Activated T-helper 2 cell treated with anti-CD3 and anti-CD28 coated beads, Interferon-gamma antibody, Interleukin-2, Interleukin-4, amounts not matched to agents 10 μg/mL and 5 μg/mL and 100 μg/mL, durations not matched to agents 14 hours and 24 hours and 36 hours (primary cell): ENCODE data around the gene DOK1. TPM values are rescaled to one million over a fixed set of nuclear protein-coding genes. Genes with fewer than 3 reads are reported as not detected.
A peak's percentile ranks its signal among the peaks of the same experiment; 100 is the strongest.

Source experiments
- DNase-seq: peaks from one replicate; pipeline ENCODE4 v3.0.0; 2021; ENCODE audit warnings: low spot score
- H3K27ac Mint-ChIP-seq: one replicate; pipeline ENCODE4 v1.8.0; 2021; ENCODE audit warnings: mixed read lengths
- H3K27me3 Mint-ChIP-seq: one replicate; pipeline ENCODE4 v1.8.0; 2021; ENCODE audit warnings: low read depth, mixed read lengths
- H3K36me3 Mint-ChIP-seq: one replicate; pipeline ENCODE4 v1.8.0; 2021; ENCODE audit warnings: low read depth, mixed read lengths
- H3K4me1 Mint-ChIP-seq: one replicate; pipeline ENCODE4 v1.8.0; 2021; ENCODE audit warnings: low read depth, mixed read lengths
- H3K4me3 Mint-ChIP-seq: one replicate; pipeline ENCODE4 v1.8.0; 2021; ENCODE audit warnings: low read depth, mild to moderate bottlenecking, moderate library complexity, mixed read lengths
- H3K9me3 Mint-ChIP-seq: one replicate; pipeline ENCODE4 v1.8.0; 2021; ENCODE audit warnings: mixed read lengths
- intact Hi-C: fragments of 100-400 bp; cut with micrococcal nuclease; formaldehyde crosslinking; loops from one replicate; pipeline ENCODE4 v1.15.1; 2023
- total RNA-seq: library from RNA; stranded (reverse); gene quantifications from 2 replicates; pipeline ENCODE4 v1.2.3, GENCODE V29; 2022

DOK1 gene
- total RNA-seq, 1 donor from 2014 or later: 41.4 TPM

GRCh38 chr2:74542978-74543377, 11.5 kb upstream of the DOK1 start:
- no peak overlapping the region for H3K4me3 Mint-ChIP-seq
- no peaks in the 10 kb centered on the region for H3K9me3 Mint-ChIP-seq
- no peaks in the 10 kb centered on the region for H3K36me3 Mint-ChIP-seq
- no peak overlapping the region for H3K27ac Mint-ChIP-seq
- DNase-seq: no peak
- intact Hi-C loops: no loop called here
- H3K4me1 Mint-ChIP-seq: peaks cover 18% of the 10 kb centered on the region
- peaks cover 30% of the 10 kb centered on the region for H3K27me3 Mint-ChIP-seq

GRCh38 chr2:74544634-74545033, 9.9 kb upstream of the DOK1 start:
- H3K36me3 Mint-ChIP-seq: no peaks in the 10 kb centered on the region
- intact Hi-C loops: no loop called here
- no peak for DNase-seq

GRCh38 chr2:74546004-74546403, 8.5 kb upstream of the DOK1 start:
- DNase-seq: no peak
- Mint-ChIP-seq H3K27ac (no peak overlapping the region), H3K9me3 (no peaks in the 10 kb centered on the region), H3K4me1 (peaks cover 28% of the 10 kb centered on the region), H3K27me3 (peaks cover 33% of the 10 kb centered on the region), H3K36me3 (no peaks in the 10 kb centered on the region), H3K4me3 (no peak overlapping the region)
- intact Hi-C loops: no loop called here

More at GRCh38 chr2:74544634-74545033, 9.9 kb upstream of the DOK1 start:
- no peak overlapping the region for H3K27ac Mint-ChIP-seq
- H3K27me3 Mint-ChIP-seq: peaks cover 33% of the 10 kb centered on the region
- H3K4me3 Mint-ChIP-seq: no peak overlapping the region
- no peaks in the 10 kb centered on the region for H3K9me3 Mint-ChIP-seq
- peaks cover 21% of the 10 kb centered on the region for H3K4me1 Mint-ChIP-seq

- intact Hi-C loops: loop anchor here (2.0 kb wide), 1 partner anchor 18 kb away; no protein-coding TSS in a partner anchor
- DNase-seq: no peak
- Mint-ChIP-seq H3K36me3 (no peaks in the 10 kb centered on the region), H3K4me3 (peak overlapping the region; percentile 81), H3K4me1 (peaks cover 37% of the 10 kb centered on the region), H3K27me3 (peaks cover 29% of the 10 kb centered on the region), H3K9me3 (no peaks in the 10 kb centered on the region), H3K27ac (peak overlapping the region; percentile 58)
Observed at GRCh38 chr2:74548285-74548899, 6.1 kb upstream of the DOK1 start.

- intact Hi-C loops: loop anchor here (2.0 kb wide), 1 partner anchor 18 kb away; no protein-coding TSS in a partner anchor
- peaks cover 29% of the 10 kb centered on the region for H3K27me3 Mint-ChIP-seq
- peak overlapping the region; percentile 79 for H3K4me3 Mint-ChIP-seq
- peak; percentile 31 for DNase-seq
- no peaks in the 10 kb centered on the region for H3K9me3 Mint-ChIP-seq
- H3K36me3 Mint-ChIP-seq: no peaks in the 10 kb centered on the region
- peaks cover 41% of the 10 kb centered on the region for H3K4me1 Mint-ChIP-seq
- peak overlapping the region; percentile 33 for H3K27ac Mint-ChIP-seq
Observed at GRCh38 chr2:74548900-74549826, 5.4 kb upstream of the DOK1 start.

- H3K27me3 Mint-ChIP-seq: peaks cover 23% of the 10 kb centered on the region
Observed at GRCh38 chr2:74550231-74550630, 4.3 kb upstream of the DOK1 start.

GRCh38 chr2:74551530-74551929, 3.0 kb upstream of the DOK1 start:
- Mint-ChIP-seq H3K27ac (no peak overlapping the region), H3K4me1 (peaks cover 37% of the 10 kb centered on the region), H3K36me3 (peaks cover 15% of the 10 kb centered on the region)

More at GRCh38 chr2:74550231-74550630, 4.3 kb upstream of the DOK1 start:
- peaks cover 6% of the 10 kb centered on the region for H3K36me3 Mint-ChIP-seq
- H3K4me3 Mint-ChIP-seq: peak overlapping the region; percentile 79
- H3K27ac Mint-ChIP-seq: no peak overlapping the region
- intact Hi-C loops: no loop called here
- H3K9me3 Mint-ChIP-seq: no peaks in the 10 kb centered on the region
- DNase-seq: no peak
- peaks cover 41% of the 10 kb centered on the region for H3K4me1 Mint-ChIP-seq

GRCh38 chr2:74551942-74552913, 2.3 kb upstream of the DOK1 start:
- intact Hi-C loops: no loop called here
- Mint-ChIP-seq H3K4me3 (peak overlapping the region; percentile 30), H3K27ac (peak overlapping the region; percentile 26), H3K4me1 (peaks cover 37% of the 10 kb centered on the region), H3K9me3 (no peaks in the 10 kb centered on the region), H3K36me3 (peaks cover 22% of the 10 kb centered on the region), H3K27me3 (peaks cover 11% of the 10 kb centered on the region)
- DNase-seq: no peak

More at GRCh38 chr2:74551530-74551929, 3.0 kb upstream of the DOK1 start:
- peak overlapping the region; percentile 17 for H3K4me3 Mint-ChIP-seq
- no peak for DNase-seq
- intact Hi-C loops: no loop called here
- no peaks in the 10 kb centered on the region for H3K9me3 Mint-ChIP-seq
- H3K27me3 Mint-ChIP-seq: peaks cover 13% of the 10 kb centered on the region

- H3K36me3 Mint-ChIP-seq: peaks cover 25% of the 10 kb centered on the region
- peak overlapping the region; percentile 48 for H3K27ac Mint-ChIP-seq
- intact Hi-C loops: no loop called here
- H3K9me3 Mint-ChIP-seq: no peaks in the 10 kb centered on the region
- H3K4me3 Mint-ChIP-seq: peak overlapping the region; percentile 74
- H3K27me3 Mint-ChIP-seq: peaks cover 3% of the 10 kb centered on the region
- peaks cover 33% of the 10 kb centered on the region for H3K4me1 Mint-ChIP-seq
- no peak for DNase-seq
Observed at GRCh38 chr2:74552914-74553811, 1.4 kb upstream of the DOK1 start.

GRCh38 chr2:74554820-74555531, 456 bp downstream of the DOK1 start:
- no peaks in the 10 kb centered on the region for H3K9me3 Mint-ChIP-seq

GRCh38 chr2:74555610-74556103, 1.1 kb downstream of the DOK1 start:
- Mint-ChIP-seq H3K4me1 (peaks cover 30% of the 10 kb centered on the region), H3K9me3 (no peaks in the 10 kb centered on the region), H3K27me3 (no peaks in the 10 kb centered on the region), H3K4me3 (peak overlapping the region; percentile 97), H3K27ac (peak overlapping the region; percentile 96), H3K36me3 (peaks cover 25% of the 10 kb centered on the region)
- intact Hi-C loops: loop anchor here (2.0 kb wide), 1 partner anchor 29 kb away; no protein-coding TSS in a partner anchor
- DNase-seq: no peak

More at GRCh38 chr2:74554820-74555531, 456 bp downstream of the DOK1 start:
- peak; percentile 36 for DNase-seq
- intact Hi-C loops: loop anchor here (1.0 to 2.0 kb wide), 3 partner anchors 11 to 30 kb away; partner anchors contain the start of genes AUP1 and HTRA2
- Mint-ChIP-seq H3K4me3 (peak overlapping the region; percentile 97), H3K36me3 (peaks cover 25% of the 10 kb centered on the region), H3K27ac (peak overlapping the region; percentile 96), H3K27me3 (no peaks in the 10 kb centered on the region), H3K4me1 (peaks cover 29% of the 10 kb centered on the region)
